Measurements from ENCODE around the gene TMEM119.
"Not testable (repeated sequence)": the region's sequence is repeated elsewhere in the genome, so short reads cannot be mapped to it uniquely, and the experiment has no call there.

The TMEM119 gene

DNA sequence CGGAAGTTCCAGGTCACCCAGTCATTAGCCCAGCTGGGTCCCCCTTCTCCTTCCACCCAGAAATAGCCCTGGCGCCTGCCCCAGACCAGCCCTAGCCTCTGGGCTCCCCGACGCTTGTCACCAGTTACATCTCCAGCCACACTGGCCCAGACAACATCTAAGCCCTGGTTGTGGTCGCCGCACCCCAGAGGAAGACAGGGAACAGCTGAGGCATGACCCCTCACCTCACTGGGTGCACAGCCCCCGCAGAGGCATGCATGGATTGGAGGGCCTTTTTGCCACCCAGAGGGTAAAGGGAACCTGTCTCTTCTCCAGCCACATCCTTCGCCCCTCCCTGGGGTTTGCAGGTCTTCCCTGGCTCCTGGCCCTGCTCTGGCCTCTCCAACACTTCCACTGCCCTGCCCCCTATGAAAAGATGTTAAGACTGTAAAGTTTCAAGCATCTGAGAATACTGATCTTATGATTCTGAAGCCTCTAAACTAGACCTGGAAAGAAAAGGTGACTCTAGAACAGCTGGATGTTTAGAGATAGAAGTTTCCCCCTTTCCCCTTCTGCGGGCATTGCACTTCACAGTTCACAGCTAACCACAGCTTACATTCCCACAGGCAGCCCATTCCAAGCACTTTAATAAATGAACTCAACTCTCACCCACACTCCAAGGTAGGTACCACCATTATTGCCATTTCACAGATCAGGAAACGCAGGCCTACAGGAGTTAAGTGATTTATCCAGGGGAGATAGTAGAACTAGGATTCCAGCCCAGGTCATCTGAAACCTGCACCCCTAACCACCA is 14.7 kb downstream of the TMEM119 start:
- no peak for DNase-seq (ENCODE audit: low read depth)

GRCh38 chr12:108582509-108582908 is 15.4 kb downstream of the TMEM119 start:
- DNase-seq (ENCODE audit: low read depth): no peak

DNA sequence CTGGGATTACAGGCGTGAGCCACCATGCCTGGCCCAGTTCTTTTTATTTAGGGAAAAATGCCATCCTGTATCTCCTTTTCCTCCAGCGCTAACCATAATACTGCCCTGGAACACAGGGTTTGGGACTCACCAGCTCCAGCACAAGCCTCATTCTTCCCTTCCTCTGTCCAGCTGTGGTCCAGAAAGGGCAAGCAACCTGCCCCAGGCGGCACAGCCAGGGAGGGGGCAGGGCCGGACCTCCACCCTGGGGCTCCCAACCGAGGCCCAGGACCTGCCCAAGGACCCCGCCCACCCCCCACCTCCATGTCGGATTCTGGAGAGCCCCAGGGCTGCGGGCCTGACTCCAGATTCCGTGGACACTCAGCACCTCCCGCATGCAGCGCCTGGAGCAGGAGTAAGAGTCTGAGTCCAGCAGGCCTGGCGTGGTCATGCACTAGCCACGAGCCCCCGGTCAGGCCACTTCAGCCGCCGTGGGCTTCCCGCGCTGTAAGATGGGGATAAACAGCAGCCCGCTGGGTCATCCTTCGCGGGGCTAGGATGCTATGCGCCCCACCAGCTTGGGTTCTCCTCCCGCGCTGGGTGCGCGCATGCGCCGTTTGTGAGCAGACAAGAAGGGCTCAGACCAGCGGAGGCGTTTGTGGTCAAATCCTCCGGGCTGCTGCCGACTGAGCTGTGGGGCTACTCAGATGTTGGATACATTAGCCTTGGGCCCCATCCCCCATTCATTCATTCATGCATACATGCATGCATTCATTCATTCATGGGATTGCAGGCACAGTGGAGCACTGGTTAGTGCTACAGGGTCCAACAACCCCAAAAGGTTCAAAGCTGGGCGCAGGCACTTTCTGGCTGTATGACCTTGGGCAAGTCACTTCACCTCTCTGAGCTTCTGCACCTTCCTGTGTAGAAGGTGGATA is 16.3 kb downstream of the TMEM119 start:
- DNase-seq (ENCODE audit: low read depth): no peak

GRCh38 chr12:108580531-108580930 is 17.4 kb downstream of the TMEM119 start:
- peak; percentile 57 for DNase-seq (ENCODE audit: low read depth)

GRCh38 chr12:108578813-108579212 is 19.1 kb downstream of the TMEM119 start:
- no peak for DNase-seq (ENCODE audit: low read depth)

DNA sequence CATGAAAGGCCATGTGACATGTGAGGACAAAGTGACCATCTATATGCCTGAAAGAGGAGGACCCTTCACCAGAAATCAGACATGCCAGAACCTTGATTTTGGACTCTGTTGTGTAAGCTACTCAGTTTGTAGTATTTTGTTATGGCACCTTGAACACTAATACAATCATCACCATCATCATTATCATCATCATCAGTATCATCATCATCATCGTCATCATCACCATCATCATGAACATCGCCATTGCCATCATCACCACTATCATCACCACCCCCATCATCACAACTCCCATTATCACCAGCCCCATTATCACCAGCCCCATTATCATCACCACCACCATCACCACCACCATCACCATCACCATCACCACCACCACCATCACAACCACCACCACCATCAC is 19.6 kb downstream of the TMEM119 start:
- no peak for DNase-seq (ENCODE audit: low read depth)

- no peak for DNase-seq (ENCODE audit: low read depth)
Observed at GRCh38 chr12:108577458-108577857, 20.4 kb downstream of the TMEM119 start.

DNA sequence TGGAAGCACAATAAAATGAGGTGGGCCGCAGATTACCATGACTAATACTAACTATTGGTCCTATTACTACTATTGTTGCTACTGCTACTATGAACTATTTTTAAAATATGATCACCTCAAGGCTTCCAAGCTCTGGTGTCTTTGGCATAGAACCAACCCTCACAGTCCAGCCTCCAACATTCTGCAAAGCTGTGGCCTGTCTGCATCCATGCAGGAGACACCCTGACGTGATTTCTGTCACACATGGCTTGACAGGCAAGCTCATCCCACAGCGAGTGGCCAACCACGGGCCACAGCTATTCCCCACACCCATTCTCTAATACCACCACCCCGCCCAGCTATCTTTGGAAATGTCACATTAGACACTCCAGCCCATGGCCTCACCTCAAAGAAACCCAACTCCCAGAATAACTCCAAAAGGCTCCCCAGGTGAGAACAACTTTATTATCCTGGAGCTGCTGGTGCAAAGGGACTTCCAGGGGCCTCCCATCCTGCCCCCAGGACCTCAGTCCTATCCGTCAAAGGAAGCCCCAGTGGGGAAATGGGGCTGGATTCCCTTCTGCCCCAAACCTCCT is 21.1 kb downstream of the TMEM119 start:
- no peak for DNase-seq (ENCODE audit: low read depth)

GRCh38 chr12:108575199-108575912 is 22.5 kb downstream of the TMEM119 start:
- no peak for DNase-seq (ENCODE audit: low read depth)

DNA sequence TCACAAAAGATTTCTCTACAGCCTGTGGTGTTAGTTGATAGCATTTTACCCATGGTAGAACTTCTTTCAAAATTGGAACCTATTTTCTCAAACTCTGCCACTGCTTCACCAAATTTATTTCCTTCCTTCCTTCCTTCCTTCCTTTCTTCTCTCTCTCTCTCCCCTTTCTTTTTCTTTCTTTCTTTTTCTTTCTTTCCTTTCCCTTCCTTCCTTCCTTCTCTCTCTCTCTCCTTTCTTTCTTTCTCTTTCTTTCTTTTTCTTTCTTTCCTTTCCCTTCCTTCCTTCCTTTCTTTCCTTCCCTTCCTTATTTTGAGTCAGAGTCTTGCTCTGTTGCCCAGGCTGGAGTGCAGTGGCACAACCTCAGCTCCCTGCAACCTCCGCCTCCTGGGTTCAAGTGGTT is 23.6 kb downstream of the TMEM119 start:
- DNase-seq (ENCODE audit: low read depth): not testable (repeated sequence)

DNA sequence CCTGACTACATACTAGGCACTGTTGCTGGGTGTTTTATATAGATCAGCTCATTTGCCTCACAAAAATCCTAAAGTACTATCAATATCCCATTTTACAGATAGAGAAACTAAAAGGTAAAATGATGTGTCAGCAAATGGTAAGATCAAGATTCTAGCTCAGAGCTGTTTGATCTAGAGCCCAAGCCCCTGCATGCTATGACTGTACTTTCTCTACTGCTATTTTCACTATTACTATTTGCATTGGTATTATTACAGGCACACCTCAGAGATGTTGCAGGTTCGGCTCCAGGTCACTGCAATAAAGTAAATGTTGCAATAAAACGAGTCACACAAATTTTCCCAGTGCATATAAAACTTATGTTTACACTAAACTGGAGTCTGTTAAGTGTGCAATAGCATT is 24.6 kb downstream of the TMEM119 start:
- no peak for DNase-seq (ENCODE audit: low read depth)

DNA sequence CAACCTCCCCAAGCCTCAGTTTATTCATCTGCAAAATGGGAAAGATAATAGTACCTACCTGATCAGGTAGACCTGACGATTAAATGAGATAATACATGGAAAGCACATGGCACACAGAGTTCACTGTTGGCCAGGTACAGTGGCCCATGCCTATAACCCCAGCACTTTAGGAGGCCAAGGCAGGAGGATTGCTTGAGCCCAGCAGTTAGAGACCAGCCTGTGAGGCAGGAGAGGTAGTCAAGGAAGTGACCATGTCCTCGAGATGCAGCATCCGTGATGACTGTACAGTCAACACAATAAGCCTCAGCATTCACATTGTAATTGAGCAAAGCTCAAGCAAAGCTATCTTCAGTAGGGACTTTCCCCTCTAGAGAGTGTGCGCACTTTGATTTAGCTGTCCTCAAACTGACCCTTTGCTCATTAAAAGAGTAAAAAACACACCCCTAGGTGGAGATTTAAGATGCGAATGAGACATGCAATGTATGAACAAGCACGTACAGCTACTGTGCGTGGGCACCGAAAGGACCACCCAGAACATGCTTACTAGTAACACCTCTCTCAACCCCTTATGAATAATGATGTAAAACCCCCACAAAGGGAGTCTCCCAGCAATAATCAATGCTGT is 25.6 kb downstream of the TMEM119 start:
- peak; percentile 21 for DNase-seq (ENCODE audit: low read depth)

DNA sequence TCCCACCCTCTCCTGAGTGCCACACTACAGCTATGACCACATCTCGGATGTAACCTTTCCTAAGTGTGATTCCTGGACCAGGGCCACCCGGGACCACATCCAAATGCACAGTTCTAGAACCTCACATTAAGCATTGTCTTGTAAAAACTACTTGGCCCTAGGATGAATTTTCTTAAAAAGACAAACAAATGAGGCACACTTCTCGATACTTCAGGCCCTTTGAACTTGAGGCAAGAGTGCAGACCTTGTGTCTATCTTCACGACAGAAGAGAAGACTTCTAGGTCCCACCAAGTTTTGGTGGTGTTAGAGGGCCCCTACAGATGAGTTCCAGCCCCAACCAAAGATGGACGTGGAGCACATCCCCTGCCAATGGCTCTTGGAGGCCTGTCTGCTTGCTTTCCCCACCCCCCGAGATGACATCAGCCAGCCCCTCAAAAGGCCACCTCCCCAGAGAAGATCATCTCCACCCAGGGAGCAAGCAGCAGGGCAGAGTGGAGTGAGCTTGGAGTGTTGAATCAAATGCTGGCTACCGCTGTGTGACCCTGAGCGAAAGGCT is 26.2 kb downstream of the TMEM119 start:
- no peak for DNase-seq (ENCODE audit: low read depth)

GRCh38 chr12:108570743-108571608 is 26.9 kb downstream of the TMEM119 start:
- peak; percentile 51 for DNase-seq (ENCODE audit: low read depth)

- no peak for DNase-seq (ENCODE audit: low read depth)
Observed at GRCh38 chr12:108568338-108569154, 29.3 kb downstream of the TMEM119 start.

- DNase-seq (ENCODE audit: low read depth): peak; percentile 55
Observed at GRCh38 chr12:108567406-108568337, 30.2 kb downstream of the TMEM119 start.

GRCh38 chr12:108566452-108566851 is 31.4 kb downstream of the TMEM119 start:
- DNase-seq (ENCODE audit: low read depth): no peak

- peak; percentile 72 for DNase-seq (ENCODE audit: low read depth)
Observed at GRCh38 chr12:108565976-108566375, 31.9 kb downstream of the TMEM119 start.
